Loucy (cell line): ENCODE results near the gene PIAS4.

ENCODE experiments used
- H2AFZ ChIP-seq: fragments of 200-600 bp; sonication (generic); 2 replicates; pipeline ENCODE4 v1.6.0; 2016; ENCODE audit warnings: antibody characterized with exemption, mild to moderate bottlenecking, low read length, moderate library complexity
- H3F3A ChIP-seq: fragments of 200-600 bp; 2 replicates; pipeline ENCODE4 v1.6.0; 2016; ENCODE audit warnings: antibody characterized with exemption, low read depth, mild to moderate bottlenecking
- H3K27me3 ChIP-seq: fragments of 200-600 bp; sonication (generic); 2 replicates; pipeline ENCODE4 v1.6.1; 2014; ENCODE audit warnings: low read length, mild to moderate bottlenecking; ENCODE audit not compliant: insufficient read depth, poor library complexity, severe bottlenecking
- H3K36me3 ChIP-seq: fragments of 200-600 bp; sonication (generic); 2 replicates; pipeline ENCODE4 v1.6.1; 2016; ENCODE audit warnings: low read length; ENCODE audit not compliant: insufficient read depth
- H3K4me1 ChIP-seq: fragments of 200-600 bp; sonication (generic); 2 replicates; pipeline ENCODE4 v1.5.1; 2014; ENCODE audit warnings: low read length, mild to moderate bottlenecking; ENCODE audit not compliant: insufficient read depth, poor library complexity, severe bottlenecking
- H3K4me2 ChIP-seq: fragments of 200-600 bp; sonication (generic); 2 replicates; pipeline ENCODE4 v1.6.0; 2014; ENCODE audit warnings: antibody characterized with exemption, low read length, low read depth, mild to moderate bottlenecking; ENCODE audit not compliant: poor library complexity, severe bottlenecking
- H3K4me3 ChIP-seq: fragments of 200-600 bp; sonication (generic); 2 replicates; pipeline ENCODE4 v1.5.1; 2014; ENCODE audit warnings: low read length, mild to moderate bottlenecking, mixed read lengths; ENCODE audit not compliant: poor library complexity, severe bottlenecking
- H3K79me2 ChIP-seq: fragments of 200-600 bp; sonication (generic); 2 replicates; pipeline ENCODE4 v1.6.1; 2014; ENCODE audit warnings: low read length; ENCODE audit not compliant: insufficient read depth
- H3K9ac ChIP-seq: fragments of 200-600 bp; sonication (generic); 2 replicates; pipeline ENCODE4 v1.6.0; 2014; ENCODE audit warnings: mild to moderate bottlenecking, low read depth, low read length, moderate library complexity; ENCODE audit not compliant: poor library complexity, severe bottlenecking
- H3K9me2 ChIP-seq: fragments of 200-600 bp; sonication (generic); replicated peaks from 2 replicates; pipeline ENCODE4 v1.6.1; 2016; ENCODE audit warnings: low read depth, low read length, mixed read lengths
- H3K9me3 ChIP-seq: fragments of 200-600 bp; sonication (generic); 2 replicates; pipeline ENCODE4 v1.6.1; 2014; ENCODE audit warnings: mild to moderate bottlenecking, antibody characterized with exemption, low read length, low read depth; ENCODE audit not compliant: insufficient read depth
- H4K20me1 ChIP-seq: fragments of 200-600 bp; sonication (generic); 2 replicates; pipeline ENCODE4 v1.6.0; 2014; ENCODE audit warnings: antibody characterized with exemption, low read length, mild to moderate bottlenecking; ENCODE audit not compliant: insufficient read depth, poor library complexity, severe bottlenecking
- CTCF ChIP-seq: fragments of 200-600 bp; sonication (generic); conservative IDR thresholded peaks from 2 replicates; pipeline ENCODE4 v1.5.1; 2014; ENCODE audit warnings: mild to moderate bottlenecking, antibody characterized with exemption, low read length
- EZH2phosphoT487 ChIP-seq: fragments of 200-600 bp; IDR thresholded peaks from 2 replicates; pipeline ENCODE4 v1.6.1; 2018; ENCODE audit warnings: antibody characterized with exemption, mild to moderate bottlenecking, moderate library complexity, borderline replicate concordance

Gene PIAS4

GRCh38 chr19:4080473-4080872, 72.9 kb downstream of the PIAS4 start:
- TF ChIP-seq EZH2phosphoT487: no peak
- TF ChIP-seq CTCF: no peak
- no peak overlapping the region for H3K4me3 ChIP-seq
- H2AFZ ChIP-seq: no peak overlapping the region
- H3K9me3 ChIP-seq: no peaks in the 10 kb centered on the region
- H3K79me2 ChIP-seq: no peaks in the 10 kb centered on the region
- H4K20me1 ChIP-seq: no peaks in the 10 kb centered on the region
- H3K27me3 ChIP-seq: no peaks in the 10 kb centered on the region
- H3F3A ChIP-seq: no peaks in the 10 kb centered on the region
- H3K9ac ChIP-seq: no peak overlapping the region
- no peaks in the 10 kb centered on the region for H3K4me1 ChIP-seq
- H3K4me2 ChIP-seq: no peak overlapping the region
- no peaks in the 10 kb centered on the region for H3K36me3 ChIP-seq
- H3K9me2 ChIP-seq: no peaks in the 10 kb centered on the region

- no peaks in the 10 kb centered on the region for H3K36me3 ChIP-seq
- no peaks in the 10 kb centered on the region for H3K4me1 ChIP-seq
- H2AFZ ChIP-seq: no peak overlapping the region
- TF ChIP-seq EZH2phosphoT487 (no peak), CTCF (no peak)
- H4K20me1 ChIP-seq: no peaks in the 10 kb centered on the region
- H3K9me3 ChIP-seq: no peaks in the 10 kb centered on the region
- H3K79me2 ChIP-seq: no peaks in the 10 kb centered on the region
- H3F3A ChIP-seq: no peaks in the 10 kb centered on the region
- H3K4me3 ChIP-seq: no peak overlapping the region
- H3K9ac ChIP-seq: no peak overlapping the region
- no peaks in the 10 kb centered on the region for H3K9me2 ChIP-seq
- H3K4me2 ChIP-seq: no peak overlapping the region
- H3K27me3 ChIP-seq: no peaks in the 10 kb centered on the region
Measured at GRCh38 chr19:4081441-4082129, 74.0 kb downstream of the PIAS4 start.

- Histone ChIP-seq H3K9me2 (no peaks in the 10 kb centered on the region), H3K4me1 (no peaks in the 10 kb centered on the region), H3K9me3 (no peaks in the 10 kb centered on the region), H4K20me1 (no peaks in the 10 kb centered on the region), H2AFZ (no peak overlapping the region), H3F3A (no peaks in the 10 kb centered on the region), H3K4me3 (no peak overlapping the region), H3K9ac (no peak overlapping the region), H3K36me3 (no peaks in the 10 kb centered on the region), H3K79me2 (no peaks in the 10 kb centered on the region), H3K27me3 (no peaks in the 10 kb centered on the region), H3K4me2 (no peak overlapping the region)
- TF ChIP-seq EZH2phosphoT487: no peak
Measured at GRCh38 chr19:4082172-4082571, 74.6 kb downstream of the PIAS4 start.
